ENCODE data around the gene BRAT1.
"Not testable (repeated sequence)": the region's sequence is repeated elsewhere in the genome, so short reads cannot be mapped to it uniquely, and the experiment has no call there.

BRAT1 gene

GRCh38 chr7:2555121-2556052 lies at the start of gene BRAT1:
Gene BRAT1 (minus strand): TSS chr7:2555524. CDS start chr7:2554431, 1,093 bp downstream.
- DNase-seq: peak; percentile 94

DNA sequence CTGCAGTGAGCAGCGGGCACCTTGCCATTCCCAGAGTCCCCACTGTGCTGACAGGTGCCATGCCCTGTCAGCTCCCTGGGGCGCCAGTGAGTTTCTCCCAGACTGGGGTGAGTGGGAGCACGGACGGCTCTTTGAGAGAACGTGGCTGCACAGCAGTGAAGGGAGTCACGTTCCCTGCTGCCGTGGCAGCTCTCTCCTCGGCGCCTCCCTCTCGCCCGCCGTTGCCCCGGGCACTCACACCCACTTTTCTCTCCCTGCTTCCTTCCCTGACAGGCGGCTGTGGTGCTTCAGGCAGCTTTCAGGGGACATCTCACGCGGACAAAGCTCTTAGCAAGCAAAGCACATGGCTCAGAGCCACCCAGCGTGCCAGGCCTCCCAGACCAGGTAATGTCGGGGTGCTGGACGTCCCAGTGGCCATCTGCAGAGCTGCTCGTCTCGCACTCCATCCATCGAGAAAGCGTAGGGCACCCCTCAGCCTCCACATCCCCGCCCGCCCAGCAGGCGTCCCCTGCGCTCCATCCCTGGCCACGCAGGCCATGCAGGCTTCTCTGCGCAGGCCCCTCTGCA lies 49.4 kb upstream of the BRAT1 start:
- DNase-seq: no peak

- no peak for DNase-seq
Observed at GRCh38 chr7:2603044-2603965, 48.0 kb upstream of the BRAT1 start.

DNA sequence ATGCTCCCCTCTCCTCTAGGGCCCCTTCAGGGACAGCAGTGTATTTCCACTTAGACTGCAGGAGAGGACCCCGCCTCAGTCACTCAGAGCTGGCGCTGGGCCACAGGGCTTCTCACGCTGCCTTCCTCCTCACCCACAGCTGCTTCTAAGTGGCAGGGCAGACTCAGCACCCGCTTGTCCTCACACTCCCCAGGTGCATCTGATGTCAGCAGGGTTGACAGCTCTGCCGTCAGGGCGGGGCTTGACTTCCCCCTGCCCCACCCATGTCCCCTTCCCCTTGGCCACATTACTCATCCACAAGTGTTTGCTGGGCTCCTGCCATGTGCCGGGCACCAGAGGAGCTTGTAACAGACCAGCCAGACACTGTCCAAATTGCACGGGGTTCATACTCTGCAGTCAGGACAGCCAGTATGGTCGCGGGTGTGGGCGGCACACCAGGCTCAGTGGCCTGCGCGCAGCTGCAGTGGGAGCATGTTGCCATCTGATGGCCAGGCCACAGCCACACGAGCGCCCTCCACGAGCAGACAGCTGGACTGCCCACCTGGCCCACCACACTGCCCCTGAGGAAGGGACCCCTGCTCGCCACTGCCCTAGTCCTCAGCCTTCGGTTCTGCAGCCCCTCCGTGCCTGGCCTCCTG lies 47.2 kb upstream of the BRAT1 start:
- no peak for DNase-seq

- DNase-seq: no peak
Observed at GRCh38 chr7:2601907-2602306, 46.6 kb upstream of the BRAT1 start.

GRCh38 chr7:2601065-2601464 lies 45.7 kb upstream of the BRAT1 start:
- no peak for DNase-seq

DNA sequence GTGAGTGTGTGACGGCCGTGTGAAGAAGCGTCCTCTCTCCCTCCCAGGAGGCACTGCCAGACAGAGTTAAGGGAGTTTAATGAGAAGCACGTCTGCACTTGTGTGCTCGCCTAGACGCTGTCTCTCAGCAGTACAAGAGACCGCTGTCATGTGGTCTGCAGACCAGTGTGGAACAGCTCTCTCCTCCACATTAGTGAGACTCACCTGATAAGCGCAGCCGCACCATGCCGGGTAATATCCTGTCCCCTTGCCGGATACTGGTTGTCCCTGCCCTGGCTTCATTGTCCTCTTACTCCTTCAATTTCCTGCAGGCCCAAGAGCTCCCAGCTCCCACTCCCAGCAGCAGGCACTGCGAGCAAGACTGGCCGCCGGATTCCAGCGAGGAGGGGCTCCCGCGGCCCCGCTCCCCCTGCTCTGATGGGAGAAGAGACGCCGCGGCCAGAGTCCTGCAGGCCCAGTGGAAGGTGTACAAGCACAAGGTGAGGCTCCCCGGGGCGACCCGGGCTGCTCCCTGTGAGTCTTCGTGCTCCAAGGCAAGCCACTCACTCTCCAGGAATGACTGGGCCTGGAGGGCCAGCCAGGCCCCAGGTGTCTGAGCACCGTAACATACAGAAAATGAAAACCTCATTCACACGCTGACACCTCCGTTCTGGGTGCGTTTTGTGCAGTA lies 43.0 kb upstream of the BRAT1 start:
- DNase-seq: no peak

GRCh38 chr7:2597273-2597640 lies 41.9 kb upstream of the BRAT1 start:
- no peak for DNase-seq

- DNase-seq: no peak
Observed at GRCh38 chr7:2596464-2597272, 41.3 kb upstream of the BRAT1 start.

DNA sequence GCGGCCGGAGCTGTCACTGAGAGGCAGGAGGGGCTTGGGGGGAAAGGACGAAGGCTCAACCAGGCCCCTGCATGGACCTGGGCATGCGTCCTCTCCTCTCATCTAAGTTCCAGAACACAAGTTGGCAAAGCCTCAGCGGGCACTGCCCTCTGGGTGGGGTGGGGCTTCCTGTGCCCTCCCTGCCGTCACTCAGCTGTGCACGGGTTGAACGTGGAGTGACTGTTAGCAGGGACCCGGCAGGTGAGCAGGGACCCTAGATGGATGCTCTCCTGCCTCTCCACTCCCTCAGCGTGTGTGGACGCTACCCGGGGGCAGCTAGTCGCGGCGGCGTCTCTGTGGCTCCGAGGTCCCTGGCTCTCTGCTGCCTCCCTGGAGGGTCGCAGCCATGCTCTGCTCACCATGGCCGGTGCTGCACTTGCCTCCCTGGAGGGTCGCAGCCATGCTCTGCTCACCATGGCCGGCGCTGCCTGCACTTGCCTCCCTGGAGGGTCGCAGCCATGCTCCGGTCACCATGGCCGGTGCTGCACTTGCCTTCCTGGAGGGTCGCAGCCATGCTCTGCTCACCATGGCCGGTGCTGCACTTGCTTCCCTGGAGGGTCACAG lies 40.0 kb upstream of the BRAT1 start:
- DNase-seq: no peak

DNA sequence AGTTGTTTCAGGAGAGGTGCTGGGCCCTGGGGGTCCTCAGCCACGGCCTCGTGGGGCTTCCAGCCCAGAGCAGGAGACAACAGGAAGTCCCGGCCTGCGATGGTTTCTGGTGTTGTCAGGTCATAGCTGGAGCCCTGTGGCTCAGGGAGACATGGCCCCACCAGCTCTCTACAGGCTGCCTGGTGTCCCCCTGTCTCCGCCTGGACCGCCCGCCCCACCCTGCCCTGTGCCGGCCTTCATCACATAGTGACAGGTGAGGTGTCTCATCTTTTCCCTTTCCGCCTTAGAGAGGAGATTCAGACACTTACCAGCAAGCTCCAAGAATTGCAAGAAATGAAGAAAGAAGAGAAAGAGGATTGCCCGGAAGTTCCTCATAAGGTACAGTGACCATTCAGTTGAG lies 39.3 kb upstream of the BRAT1 start:
- no peak for DNase-seq

- DNase-seq: no peak
Observed at GRCh38 chr7:2593036-2593727, 37.9 kb upstream of the BRAT1 start.

GRCh38 chr7:2592375-2592865 lies 37.1 kb upstream of the BRAT1 start:
- no peak for DNase-seq

DNA sequence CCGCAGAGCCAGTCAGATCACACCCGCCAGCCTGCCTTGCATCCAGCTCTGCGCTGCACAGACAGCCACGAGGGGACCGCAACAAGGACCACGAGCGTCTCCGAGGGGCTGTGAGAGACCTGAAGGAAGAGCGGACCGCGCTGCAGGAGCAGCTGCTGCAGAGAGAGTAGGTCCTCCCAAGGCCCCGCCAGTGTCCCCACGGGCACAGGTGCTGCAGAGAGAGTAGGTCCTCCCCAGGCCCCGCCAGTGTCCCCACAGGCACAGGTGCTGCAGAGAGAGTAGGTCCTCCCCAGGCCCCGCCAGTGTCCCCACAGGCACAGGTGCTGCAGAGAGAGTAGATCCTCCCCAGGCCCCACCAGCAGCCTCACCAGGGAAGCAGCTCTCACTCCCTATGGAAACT lies 34.6 kb upstream of the BRAT1 start:
- not testable (repeated sequence) for DNase-seq

DNA sequence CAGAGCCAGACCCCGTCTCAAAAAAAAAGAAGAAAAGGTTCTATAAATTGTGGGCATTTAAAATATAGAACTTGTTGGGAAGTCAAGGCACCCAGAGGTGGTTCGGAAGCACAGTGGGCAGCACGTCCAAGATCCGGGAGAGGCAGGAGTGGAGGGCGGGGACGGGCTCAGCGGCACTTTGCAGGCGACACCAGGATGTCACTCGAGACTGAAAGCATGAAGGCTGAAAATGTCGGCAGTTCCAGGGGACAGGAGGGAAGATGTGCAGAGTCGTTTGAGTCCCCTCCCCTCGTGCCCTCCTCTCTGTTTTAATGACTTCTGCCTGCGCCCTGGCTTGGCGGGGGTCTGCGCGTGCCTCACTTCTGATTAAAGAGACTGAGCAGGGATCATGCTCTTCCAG lies 34.0 kb upstream of the BRAT1 start:
- DNase-seq: no peak

DNA sequence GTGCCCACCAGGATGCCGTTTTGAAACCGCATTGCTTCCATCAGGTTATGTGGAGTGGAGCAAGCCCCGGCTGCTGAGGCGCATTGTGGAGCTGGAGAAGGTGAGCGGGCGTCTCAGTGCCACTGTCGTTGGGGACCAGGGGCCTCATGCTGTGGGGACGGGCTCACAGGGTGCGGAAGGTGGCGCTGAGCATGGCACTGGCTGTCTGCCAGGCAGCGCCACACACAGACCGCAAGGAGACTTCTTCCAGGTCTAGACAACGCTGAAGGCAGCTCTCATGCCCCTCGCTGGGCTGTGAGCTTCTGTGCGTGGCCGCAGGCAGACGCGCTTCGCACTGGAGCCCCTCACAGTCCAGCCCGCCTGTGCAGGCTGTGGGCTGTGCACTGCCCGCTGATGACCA lies 32.5 kb upstream of the BRAT1 start:
- DNase-seq: no peak

DNA sequence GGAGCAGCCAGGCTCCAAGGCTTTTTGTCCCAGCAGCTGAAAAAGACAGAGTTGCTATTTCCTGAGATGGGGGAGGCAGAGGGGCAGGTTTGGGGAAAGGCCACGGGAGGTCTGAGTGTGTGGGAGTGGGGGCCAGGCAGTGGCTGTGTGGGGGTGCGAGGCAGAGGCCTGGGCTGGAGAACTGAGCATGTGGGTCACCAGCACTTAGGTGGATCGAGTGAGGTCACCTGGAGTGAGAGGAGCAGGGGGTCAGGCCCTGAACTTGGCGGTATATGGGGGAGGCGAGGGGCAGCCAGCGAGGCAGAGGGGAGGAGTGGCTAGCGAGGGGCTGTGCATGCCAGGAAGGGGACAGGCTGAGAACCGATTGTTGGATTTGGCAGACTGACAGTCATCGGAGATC lies 31.8 kb upstream of the BRAT1 start:
- DNase-seq: no peak

- no peak for DNase-seq
Observed at GRCh38 chr7:2586326-2587020, 31.1 kb upstream of the BRAT1 start.

- DNase-seq: no peak
Observed at GRCh38 chr7:2585446-2585845, 30.1 kb upstream of the BRAT1 start.

All from CD4-positive, alpha-beta T cell treated with Interleukin-12 subunit alpha and Interleukin-12 subunit beta, for 1 hour (primary cell).